OCI-LY1 (cell line): ENCODE measurements around the gene DBNDD1.

Experiments used
- EZH2 ChIP-seq: fragments of 200-600 bp; sonication (generic), shearing (Covaris generic); IDR thresholded peaks from 2 replicates; pipeline ENCODE4 v1.8.0; 2017; ENCODE audit warnings: borderline replicate concordance, mixed run types, mild to moderate bottlenecking, antibody characterized with exemption, low read length, moderate library complexity, mixed read lengths
- TF ChIP-seq, protein P1 (sequence below): fragments of 200-600 bp; sonication (generic), shearing (Covaris generic); IDR thresholded peaks from 2 replicates; pipeline ENCODE4 v1.5.1; 2017; ENCODE audit warnings: mild to moderate bottlenecking, antibody characterized with exemption, low read length, moderate library complexity, mixed read lengths

- TF ChIP-seq, protein P1, sequence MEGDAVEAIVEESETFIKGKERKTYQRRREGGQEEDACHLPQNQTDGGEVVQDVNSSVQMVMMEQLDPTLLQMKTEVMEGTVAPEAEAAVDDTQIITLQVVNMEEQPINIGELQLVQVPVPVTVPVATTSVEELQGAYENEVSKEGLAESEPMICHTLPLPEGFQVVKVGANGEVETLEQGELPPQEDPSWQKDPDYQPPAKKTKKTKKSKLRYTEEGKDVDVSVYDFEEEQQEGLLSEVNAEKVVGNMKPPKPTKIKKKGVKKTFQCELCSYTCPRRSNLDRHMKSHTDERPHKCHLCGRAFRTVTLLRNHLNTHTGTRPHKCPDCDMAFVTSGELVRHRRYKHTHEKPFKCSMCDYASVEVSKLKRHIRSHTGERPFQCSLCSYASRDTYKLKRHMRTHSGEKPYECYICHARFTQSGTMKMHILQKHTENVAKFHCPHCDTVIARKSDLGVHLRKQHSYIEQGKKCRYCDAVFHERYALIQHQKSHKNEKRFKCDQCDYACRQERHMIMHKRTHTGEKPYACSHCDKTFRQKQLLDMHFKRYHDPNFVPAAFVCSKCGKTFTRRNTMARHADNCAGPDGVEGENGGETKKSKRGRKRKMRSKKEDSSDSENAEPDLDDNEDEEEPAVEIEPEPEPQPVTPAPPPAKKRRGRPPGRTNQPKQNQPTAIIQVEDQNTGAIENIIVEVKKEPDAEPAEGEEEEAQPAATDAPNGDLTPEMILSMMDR, result no peak
- TF ChIP-seq EZH2, result no peak
Observed at GRCh38 chr16:89990799-89991198, 28.5 kb downstream of the DBNDD1 start.
